ENCODE results near the gene UBXN11.
"Not testable (repeated sequence)": the region's sequence is repeated elsewhere in the genome, so short reads cannot be mapped to it uniquely, and the experiment has no call there.

UBXN11 gene

DNA sequence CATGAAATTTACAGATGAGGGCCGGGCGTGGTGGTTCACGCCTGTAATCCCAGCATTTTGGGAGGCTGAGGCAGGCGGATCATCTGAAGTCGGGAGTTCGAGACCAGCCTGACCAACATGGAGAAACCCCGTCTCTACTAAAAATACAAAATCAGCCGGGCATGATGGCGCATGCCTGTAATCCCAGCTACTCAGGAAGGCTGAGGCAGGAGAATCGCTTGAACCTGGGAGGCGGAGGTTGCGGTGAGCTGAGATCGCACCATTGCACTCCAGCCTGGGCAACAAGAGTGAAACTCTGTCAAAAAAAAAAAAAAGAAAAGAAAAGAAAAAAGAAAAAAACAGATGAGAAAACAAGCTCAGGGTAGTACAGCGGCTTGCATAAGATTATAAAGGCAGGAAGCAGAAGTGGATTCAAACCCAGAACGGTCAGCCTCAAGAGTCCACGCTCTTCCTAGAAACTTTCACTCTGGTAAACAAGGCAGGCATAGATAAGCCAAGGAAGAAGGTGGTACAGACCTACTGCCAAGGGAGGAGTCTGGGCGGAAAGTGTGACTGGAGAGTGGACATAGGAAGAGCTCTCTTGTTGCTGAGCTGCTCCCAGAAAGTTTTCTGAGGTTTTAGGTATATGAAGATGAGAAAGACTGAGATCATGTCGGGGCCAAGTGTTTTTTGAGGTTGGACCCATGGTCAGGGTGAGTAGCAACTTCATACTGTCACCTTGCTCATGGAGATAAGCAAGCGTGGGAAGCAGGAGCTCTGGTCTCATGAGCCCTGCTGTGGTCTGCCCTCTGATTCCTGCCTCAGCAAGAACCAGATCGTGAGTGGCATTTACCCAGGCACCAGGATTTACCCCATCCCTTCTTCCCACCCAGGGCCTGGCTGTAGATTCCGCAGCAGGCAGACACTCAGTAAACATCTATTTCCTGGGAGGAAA, 1.8 kb upstream of the UBXN11 start:
- H3K4me3 ChIP-seq (ENCODE audit: control insufficient read depth in 1 of 7, extremely low read depth in 1 of 7, insufficient read depth in 4 of 7, low read depth in 2 of 7, low read length in 6 of 7) = peak overlapping the region in 1 of 7 experiments; percentile 19
- ChIA-PET POLR2A (interaction anchor here (1.0 kb wide), 1 partner anchor 32 kb away, joined by 3 read pairs; no protein-coding TSS in a partner anchor), CTCF (interaction anchor here (0.7 to 4.8 kb wide), 6 partner anchors 10 to 205 kb away, joined by 3 to 27 read pairs (median 10); partner anchors contain the start of gene CD52)
- H3K27me3 ChIP-seq (replicated peaks in 2 of 5; ENCODE audit: control insufficient read depth in 4 of 5, insufficient read depth in 5 of 5, low read length in 4 of 5); H3K9me3 ChIP-seq (ENCODE audit: control extremely low read depth in 1 of 5, control insufficient read depth in 4 of 5, insufficient read depth in 2 of 5, low read depth in 1 of 5, low read length in 4 of 5); H3K36me3 ChIP-seq (ENCODE audit: control insufficient read depth in 4 of 4, insufficient read depth in 4 of 4, low read length in 3 of 4): not testable (repeated sequence)
- DNase-seq = peak in 1 of 3 donors; percentile 36
- WGBS (ENCODE audit: insufficient coverage) = 72% methylated on average over 7 of the region's 21 CpGs
- H3K4me1 ChIP-seq (ENCODE audit: control extremely low read depth in 1 of 4, control insufficient read depth in 4 of 4, insufficient read depth in 4 of 4, low read length in 3 of 4) = peaks cover 14 to 37% (median 28%) of the 10 kb centered on the region in 4 experiments
- H3K27ac ChIP-seq (ENCODE audit: insufficient read depth in 1 of 2, low read depth in 1 of 2, low read length in 2 of 2, poor library complexity in 1 of 2, severe bottlenecking in 2 of 2) = peak overlapping the region in 1 of 2 experiments; percentile 60

DNA sequence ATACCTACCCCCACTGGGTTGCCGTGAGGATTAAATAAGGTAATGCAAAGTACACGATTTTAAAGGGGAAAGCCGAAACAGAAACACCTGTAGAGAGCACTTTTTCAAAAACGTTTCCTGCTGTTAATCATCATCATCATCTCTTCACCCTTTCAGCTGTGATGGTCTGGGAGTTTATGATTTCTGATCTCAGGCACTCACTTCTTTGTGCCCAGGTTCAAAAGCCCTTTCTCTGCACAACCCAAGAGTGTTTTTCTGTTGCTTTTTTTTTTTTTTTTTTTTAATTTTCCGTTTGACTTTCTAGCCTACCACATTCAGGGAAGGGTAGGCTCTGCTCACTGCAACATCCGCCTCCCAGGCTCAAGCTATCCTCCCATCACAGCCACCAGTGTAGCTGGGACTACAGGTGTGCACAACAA, 936 bp upstream of the UBXN11 start:
- Histone ChIP-seq H3K4me1 (ENCODE audit: control extremely low read depth in 1 of 4, control insufficient read depth in 4 of 4, insufficient read depth in 4 of 4, low read length in 3 of 4) (peaks cover 14 to 33% (median 26%) of the 10 kb centered on the region in 4 experiments), H3K9me3 (ENCODE audit: control extremely low read depth in 1 of 5, control insufficient read depth in 4 of 5, insufficient read depth in 2 of 5, low read depth in 1 of 5, low read length in 4 of 5) (no peaks in the 10 kb centered on the region), H3K27ac (ENCODE audit: insufficient read depth in 1 of 2, low read depth in 1 of 2, low read length in 2 of 2, poor library complexity in 1 of 2, severe bottlenecking in 2 of 2) (peak overlapping the region in 1 of 2 experiments; percentile 64), H3K27me3 (replicated peaks in 2 of 5; ENCODE audit: control insufficient read depth in 4 of 5, insufficient read depth in 5 of 5, low read length in 4 of 5) (no peaks in the 10 kb centered on the region), H3K36me3 (ENCODE audit: control insufficient read depth in 4 of 4, insufficient read depth in 4 of 4, low read length in 3 of 4) (no peaks in the 10 kb centered on the region), H3K4me3 (ENCODE audit: control insufficient read depth in 1 of 7, extremely low read depth in 1 of 7, insufficient read depth in 4 of 7, low read depth in 2 of 7, low read length in 6 of 7) (peak overlapping the region in 5 of 7 experiments; percentile 52 to 98 (median 85))
- ChIA-PET POLR2A (interaction anchor here (0.5 to 1.0 kb wide), 2 partner anchors 8 to 31 kb away, joined by 3 to 4 read pairs; no protein-coding TSS in a partner anchor), CTCF (interaction anchor here (1.4 to 4.8 kb wide), 5 partner anchors 11 to 118 kb away, joined by 4 to 27 read pairs (median 12); partner anchors contain the start of gene CD52)
- no CpG with 5 or more reads among the region's 6 CpGs for WGBS (ENCODE audit: insufficient coverage)
- no peak for DNase-seq

DNA sequence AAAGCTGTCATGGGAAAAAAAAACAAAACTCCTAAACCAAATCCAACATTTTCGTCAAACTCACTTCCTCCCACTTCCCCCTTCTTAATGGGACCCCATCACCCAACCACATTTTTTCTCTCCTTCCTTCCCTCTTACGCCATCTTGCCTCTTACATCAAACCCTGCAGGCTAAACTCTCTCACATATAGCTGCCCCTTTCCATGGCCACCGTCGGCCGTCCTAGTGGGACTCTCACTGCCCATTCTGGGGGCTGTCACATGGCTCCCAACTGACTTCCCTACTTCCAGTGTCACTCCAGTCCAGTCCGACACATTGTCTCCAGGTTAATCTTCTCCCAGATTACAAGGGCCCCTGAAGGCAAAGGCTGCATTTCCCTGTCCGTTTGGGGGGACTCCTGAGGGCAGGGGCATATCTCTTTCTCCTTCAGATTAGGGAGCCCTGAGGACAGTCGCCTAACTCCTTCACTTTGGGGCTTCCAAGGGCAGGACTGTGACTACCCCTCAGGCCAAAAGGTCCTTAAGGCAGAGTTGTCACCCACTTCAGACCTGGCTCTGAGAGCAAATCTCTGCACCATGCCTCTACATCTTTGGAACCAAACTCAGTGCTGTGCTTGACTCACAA, 658 bp downstream of the UBXN11 start:
- Histone ChIP-seq H3K4me1 (ENCODE audit: control extremely low read depth in 1 of 4, control insufficient read depth in 4 of 4, insufficient read depth in 4 of 4, low read length in 3 of 4) (peaks cover 14 to 33% (median 26%) of the 10 kb centered on the region in 4 experiments), H3K27me3 (replicated peaks in 2 of 5; ENCODE audit: control insufficient read depth in 4 of 5, insufficient read depth in 5 of 5, low read length in 4 of 5) (no peaks in the 10 kb centered on the region), H3K36me3 (ENCODE audit: control insufficient read depth in 4 of 4, insufficient read depth in 4 of 4, low read length in 3 of 4) (peaks cover 0 to 9% (median 1%) of the 10 kb centered on the region in 4 experiments), H3K4me3 (ENCODE audit: control insufficient read depth in 1 of 7, extremely low read depth in 1 of 7, insufficient read depth in 4 of 7, low read depth in 2 of 7, low read length in 6 of 7) (peak overlapping the region; percentile 69 to 98 (median 90)), H3K9me3 (ENCODE audit: control extremely low read depth in 1 of 5, control insufficient read depth in 4 of 5, insufficient read depth in 2 of 5, low read depth in 1 of 5, low read length in 4 of 5) (no peaks in the 10 kb centered on the region), H3K27ac (ENCODE audit: insufficient read depth in 1 of 2, low read depth in 1 of 2, low read length in 2 of 2, poor library complexity in 1 of 2, severe bottlenecking in 2 of 2) (peak overlapping the region; percentile 75 to 91)
- DNase-seq = peak in 1 of 3 donors; percentile 33
- 11% methylated on average over 8 of the region's 8 CpGs for WGBS (ENCODE audit: insufficient coverage)
- ChIA-PET CTCF (interaction anchor here (0.9 to 4.8 kb wide), 3 partner anchors 12 to 58 kb away, joined by 3 to 27 read pairs (median 26); partner anchors contain the start of gene CD52), POLR2A (no interaction called here)

- 96% methylated on average over 4 of the region's 8 CpGs for WGBS (ENCODE audit: insufficient coverage)
- DNase-seq = no peak
- peaks cover 14 to 27% (median 20%) of the 10 kb centered on the region in 4 experiments for H3K4me1 ChIP-seq (ENCODE audit: control extremely low read depth in 1 of 4, control insufficient read depth in 4 of 4, insufficient read depth in 4 of 4, low read length in 3 of 4)
- H3K27ac ChIP-seq (ENCODE audit: insufficient read depth in 1 of 2, low read depth in 1 of 2, low read length in 2 of 2, poor library complexity in 1 of 2, severe bottlenecking in 2 of 2) = no peak overlapping the region
- CTCF ChIA-PET = interaction anchor here (0.9 to 1.0 kb wide), 2 partner anchors 18 to 28 kb away, joined by 3 to 4 read pairs; no protein-coding TSS in a partner anchor
- no peak overlapping the region for H3K4me3 ChIP-seq (ENCODE audit: control insufficient read depth in 1 of 7, extremely low read depth in 1 of 7, insufficient read depth in 4 of 7, low read depth in 2 of 7, low read length in 6 of 7)
- peaks cover 0 to 11% (median 2%) of the 10 kb centered on the region in 4 experiments for H3K36me3 ChIP-seq (ENCODE audit: control insufficient read depth in 4 of 4, insufficient read depth in 4 of 4, low read length in 3 of 4)
- H3K9me3 ChIP-seq (ENCODE audit: control extremely low read depth in 1 of 5, control insufficient read depth in 4 of 5, insufficient read depth in 2 of 5, low read depth in 1 of 5, low read length in 4 of 5) = no peaks in the 10 kb centered on the region
- POLR2A ChIA-PET = no interaction called here
- no peaks in the 10 kb centered on the region for H3K27me3 ChIP-seq (replicated peaks in 2 of 5; ENCODE audit: control insufficient read depth in 4 of 5, insufficient read depth in 5 of 5, low read length in 4 of 5)
These were observed 3.6 kb downstream of the UBXN11 start for GRCh38 chr1:26302733-26303405.

GRCh38 chr1:26300578-26301275, 5.7 kb downstream of the UBXN11 start:
- no peak for DNase-seq
- Histone ChIP-seq H3K4me1 (ENCODE audit: control extremely low read depth in 1 of 4, control insufficient read depth in 4 of 4, insufficient read depth in 4 of 4, low read length in 3 of 4) (peaks cover 0 to 12% (median 4%) of the 10 kb centered on the region in 4 experiments), H3K27ac (ENCODE audit: insufficient read depth in 1 of 2, low read depth in 1 of 2, low read length in 2 of 2, poor library complexity in 1 of 2, severe bottlenecking in 2 of 2) (no peak overlapping the region), H3K9me3 (ENCODE audit: control extremely low read depth in 1 of 5, control insufficient read depth in 4 of 5, insufficient read depth in 2 of 5, low read depth in 1 of 5, low read length in 4 of 5) (no peaks in the 10 kb centered on the region), H3K36me3 (ENCODE audit: control insufficient read depth in 4 of 4, insufficient read depth in 4 of 4, low read length in 3 of 4) (peaks cover 0 to 30% (median 10%) of the 10 kb centered on the region in 4 experiments), H3K4me3 (ENCODE audit: control insufficient read depth in 1 of 7, extremely low read depth in 1 of 7, insufficient read depth in 4 of 7, low read depth in 2 of 7, low read length in 6 of 7) (no peak overlapping the region), H3K27me3 (replicated peaks in 2 of 5; ENCODE audit: control insufficient read depth in 4 of 5, insufficient read depth in 5 of 5, low read length in 4 of 5) (no peaks in the 10 kb centered on the region)
- WGBS (ENCODE audit: insufficient coverage) = 99% methylated on average over 7 of the region's 11 CpGs
- ChIA-PET CTCF (interaction anchor here (1.0 to 3.1 kb wide), 5 partner anchors 12 to 66 kb away, joined by 3 to 9 read pairs (median 4); partner anchors contain the start of genes CD52 and CEP85), POLR2A (interaction anchor here (0.7 kb wide), 1 partner anchor 12 kb away, joined by 4 read pairs; no protein-coding TSS in a partner anchor)

- WGBS (ENCODE audit: insufficient coverage) = 71% methylated on average over 4 of the region's 6 CpGs
- no peak overlapping the region for H3K27ac ChIP-seq (ENCODE audit: insufficient read depth in 1 of 2, low read depth in 1 of 2, low read length in 2 of 2, poor library complexity in 1 of 2, severe bottlenecking in 2 of 2)
- peaks cover 0 to 8% (median 5%) of the 10 kb centered on the region in 4 experiments for H3K4me1 ChIP-seq (ENCODE audit: control extremely low read depth in 1 of 4, control insufficient read depth in 4 of 4, insufficient read depth in 4 of 4, low read length in 3 of 4)
- no peak for DNase-seq
- H3K27me3 ChIP-seq (replicated peaks in 2 of 5; ENCODE audit: control insufficient read depth in 4 of 5, insufficient read depth in 5 of 5, low read length in 4 of 5) = no peaks in the 10 kb centered on the region
- ChIA-PET CTCF (interaction anchor here (1.7 kb wide), 1 partner anchor 24 kb away, joined by 5 read pairs; no protein-coding TSS in a partner anchor), POLR2A (no interaction called here)
- H3K36me3 ChIP-seq (ENCODE audit: control insufficient read depth in 4 of 4, insufficient read depth in 4 of 4, low read length in 3 of 4) = peaks cover 0 to 46% (median 13%) of the 10 kb centered on the region in 4 experiments
- no peaks in the 10 kb centered on the region for H3K9me3 ChIP-seq (ENCODE audit: control extremely low read depth in 1 of 5, control insufficient read depth in 4 of 5, insufficient read depth in 2 of 5, low read depth in 1 of 5, low read length in 4 of 5)
- H3K4me3 ChIP-seq (ENCODE audit: control insufficient read depth in 1 of 7, extremely low read depth in 1 of 7, insufficient read depth in 4 of 7, low read depth in 2 of 7, low read length in 6 of 7) = no peak overlapping the region
These were observed 8.7 kb downstream of the UBXN11 start for GRCh38 chr1:26297791-26298124.
